GM23248 (cell line): ENCODE data around the gene THSD4.

Experiments
- EZH2 ChIP-seq: fragments of 200-600 bp; sonication (generic); IDR thresholded peaks from 2 replicates; pipeline ENCODE4 v1.6.1; 2018; ENCODE audit warnings: antibody characterized with exemption, mild to moderate bottlenecking; ENCODE audit not compliant: insufficient read depth, poor library complexity, severe bottlenecking
- EZH2phosphoT487 ChIP-seq: fragments of 200-600 bp; sonication (generic); IDR thresholded peaks from 2 replicates; pipeline ENCODE4 v1.6.1; 2018; ENCODE audit warnings: antibody characterized with exemption, moderate library complexity, mild to moderate bottlenecking, low read depth; ENCODE audit not compliant: insufficient read depth

- TF ChIP-seq EZH2: no peak
- TF ChIP-seq EZH2phosphoT487: no peak
Observed at GRCh38 chr15:71699977-71700376, 584.7 kb downstream of the THSD4 start.
